ENCODE measurements around the gene MAB21L4.

Gene MAB21L4

GRCh38 chr2:240903191-240904060 lies 7.5 kb upstream of the MAB21L4 start:
- Histone ChIP-seq H3K9me3 (ENCODE audit: control insufficient read depth, insufficient read depth, low read length) (no peaks in the 10 kb centered on the region), H3K4me1 (ENCODE audit: control insufficient read depth, insufficient read depth, low read length) (no peaks in the 10 kb centered on the region), H3K4me3 (ENCODE audit: low read depth, low read length) (no peak overlapping the region), H3K9ac (ENCODE audit: low read depth, low read length) (no peak overlapping the region), H3K36me3 (ENCODE audit: control insufficient read depth, insufficient read depth, low read length) (no peaks in the 10 kb centered on the region), H3K27me3 (ENCODE audit: control insufficient read depth, insufficient read depth, low read length) (no peaks in the 10 kb centered on the region)

GRCh38 chr2:240902615-240903041 lies 6.7 kb upstream of the MAB21L4 start:
- no peaks in the 10 kb centered on the region for H3K9me3 ChIP-seq (ENCODE audit: control insufficient read depth, insufficient read depth, low read length)
- H3K4me1 ChIP-seq (ENCODE audit: control insufficient read depth, insufficient read depth, low read length), result no peaks in the 10 kb centered on the region
- H3K36me3 ChIP-seq (ENCODE audit: control insufficient read depth, insufficient read depth, low read length), result no peaks in the 10 kb centered on the region
- H3K9ac ChIP-seq (ENCODE audit: low read depth, low read length), result no peak overlapping the region
- H3K4me3 ChIP-seq (ENCODE audit: low read depth, low read length), result no peak overlapping the region
- no peaks in the 10 kb centered on the region for H3K27me3 ChIP-seq (ENCODE audit: control insufficient read depth, insufficient read depth, low read length)

- H3K4me1 ChIP-seq (ENCODE audit: control insufficient read depth, insufficient read depth, low read length), result no peaks in the 10 kb centered on the region
- no peaks in the 10 kb centered on the region for H3K27me3 ChIP-seq (ENCODE audit: control insufficient read depth, insufficient read depth, low read length)
These were observed 6.1 kb upstream of the MAB21L4 start for GRCh38 chr2:240901986-240902614.

DNA sequence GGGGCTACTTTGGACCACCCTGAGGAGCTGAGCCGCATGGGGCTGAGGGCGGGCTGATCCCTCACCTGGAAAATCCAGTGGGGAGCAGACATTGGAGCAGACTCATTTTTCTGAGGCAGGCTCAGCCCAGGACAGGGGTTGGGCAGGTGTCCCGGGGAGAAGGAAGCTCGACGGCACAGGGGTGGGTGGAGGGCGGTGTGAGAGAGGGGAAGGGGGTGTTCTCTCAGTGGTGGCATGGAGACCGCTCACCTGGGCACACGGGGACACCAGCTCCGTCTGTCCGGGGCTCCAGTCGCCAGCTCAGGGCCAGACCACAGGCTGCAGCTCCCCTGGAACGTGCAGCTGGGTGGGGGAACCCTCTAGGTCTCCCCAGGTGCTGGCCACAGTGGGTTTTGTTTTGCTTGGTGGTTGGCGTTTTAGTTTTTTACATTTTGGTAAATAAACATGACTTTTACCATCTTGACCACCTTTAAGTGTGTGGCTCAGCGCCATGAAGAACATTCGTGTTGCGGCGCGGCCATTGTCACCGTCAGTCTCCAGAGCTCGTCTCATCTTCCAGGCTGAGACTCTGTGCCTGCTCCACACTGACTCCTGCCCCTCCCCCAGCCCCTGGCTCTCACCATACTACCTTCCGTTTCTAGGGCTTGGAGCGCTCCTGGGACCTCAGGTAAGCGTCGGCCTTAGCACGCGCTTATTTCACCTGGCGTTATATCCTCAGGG lies 4.3 kb upstream of the MAB21L4 start:
- no peaks in the 10 kb centered on the region for H3K4me1 ChIP-seq (ENCODE audit: control insufficient read depth, insufficient read depth, low read length)
- no peak overlapping the region for H3K9ac ChIP-seq (ENCODE audit: low read depth, low read length)
- H3K27me3 ChIP-seq (ENCODE audit: control insufficient read depth, insufficient read depth, low read length), result no peaks in the 10 kb centered on the region
- H3K4me3 ChIP-seq (ENCODE audit: low read depth, low read length), result no peak overlapping the region
- no peaks in the 10 kb centered on the region for H3K9me3 ChIP-seq (ENCODE audit: control insufficient read depth, insufficient read depth, low read length)
- H3K36me3 ChIP-seq (ENCODE audit: control insufficient read depth, insufficient read depth, low read length), result no peaks in the 10 kb centered on the region

More at GRCh38 chr2:240901986-240902614, 6.1 kb upstream of the MAB21L4 start:
- Histone ChIP-seq H3K9me3 (ENCODE audit: control insufficient read depth, insufficient read depth, low read length) (no peaks in the 10 kb centered on the region), H3K9ac (ENCODE audit: low read depth, low read length) (no peak overlapping the region), H3K36me3 (ENCODE audit: control insufficient read depth, insufficient read depth, low read length) (no peaks in the 10 kb centered on the region), H3K4me3 (ENCODE audit: low read depth, low read length) (no peak overlapping the region)

DNA sequence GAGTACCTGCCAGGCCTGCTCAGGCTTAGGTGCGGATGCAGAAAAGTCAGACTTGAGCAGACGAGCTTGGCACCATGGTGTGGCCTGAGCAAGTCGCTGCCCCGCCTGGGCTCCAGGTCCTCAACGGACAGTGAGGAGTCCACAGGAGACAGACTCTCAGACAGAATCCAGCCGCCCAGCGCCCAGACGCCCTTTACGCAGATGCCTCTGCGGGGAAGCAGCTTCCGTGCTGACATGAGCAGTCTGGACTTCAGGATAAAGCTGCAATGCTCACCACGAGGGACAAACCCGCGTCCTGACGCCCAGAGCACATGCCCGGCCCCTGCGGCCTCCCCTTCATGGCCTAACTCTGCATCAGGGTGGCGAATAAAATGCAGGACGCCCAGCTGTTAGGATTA lies 3.5 kb upstream of the MAB21L4 start:
- Histone ChIP-seq H3K9me3 (ENCODE audit: control insufficient read depth, insufficient read depth, low read length) (no peaks in the 10 kb centered on the region), H3K36me3 (ENCODE audit: control insufficient read depth, insufficient read depth, low read length) (no peaks in the 10 kb centered on the region), H3K4me1 (ENCODE audit: control insufficient read depth, insufficient read depth, low read length) (no peaks in the 10 kb centered on the region), H3K9ac (ENCODE audit: low read depth, low read length) (no peak overlapping the region), H3K4me3 (ENCODE audit: low read depth, low read length) (no peak overlapping the region), H3K27me3 (ENCODE audit: control insufficient read depth, insufficient read depth, low read length) (no peaks in the 10 kb centered on the region)

GRCh38 chr2:240898731-240899467 lies 2.9 kb upstream of the MAB21L4 start:
- H3K9me3 ChIP-seq (ENCODE audit: control insufficient read depth, insufficient read depth, low read length), result no peaks in the 10 kb centered on the region

GRCh38 chr2:240898108-240898730 lies 2.3 kb upstream of the MAB21L4 start:
- no peak overlapping the region for H3K9ac ChIP-seq (ENCODE audit: low read depth, low read length)

More at GRCh38 chr2:240898731-240899467, 2.9 kb upstream of the MAB21L4 start:
- no peak overlapping the region for H3K4me3 ChIP-seq (ENCODE audit: low read depth, low read length)
- no peak overlapping the region for H3K9ac ChIP-seq (ENCODE audit: low read depth, low read length)
- H3K27me3 ChIP-seq (ENCODE audit: control insufficient read depth, insufficient read depth, low read length), result no peaks in the 10 kb centered on the region
- H3K36me3 ChIP-seq (ENCODE audit: control insufficient read depth, insufficient read depth, low read length), result no peaks in the 10 kb centered on the region
- no peaks in the 10 kb centered on the region for H3K4me1 ChIP-seq (ENCODE audit: control insufficient read depth, insufficient read depth, low read length)

GRCh38 chr2:240896871-240897692 lies 1.1 kb upstream of the MAB21L4 start:
- H3K36me3 ChIP-seq (ENCODE audit: control insufficient read depth, insufficient read depth, low read length), result no peaks in the 10 kb centered on the region
- H3K9ac ChIP-seq (ENCODE audit: low read depth, low read length), result no peak overlapping the region
- no peaks in the 10 kb centered on the region for H3K27me3 ChIP-seq (ENCODE audit: control insufficient read depth, insufficient read depth, low read length)
- H3K4me1 ChIP-seq (ENCODE audit: control insufficient read depth, insufficient read depth, low read length), result no peaks in the 10 kb centered on the region
- no peak overlapping the region for H3K4me3 ChIP-seq (ENCODE audit: low read depth, low read length)
- H3K9me3 ChIP-seq (ENCODE audit: control insufficient read depth, insufficient read depth, low read length), result no peaks in the 10 kb centered on the region

More at GRCh38 chr2:240898108-240898730, 2.3 kb upstream of the MAB21L4 start:
- Histone ChIP-seq H3K4me1 (ENCODE audit: control insufficient read depth, insufficient read depth, low read length) (no peaks in the 10 kb centered on the region), H3K36me3 (ENCODE audit: control insufficient read depth, insufficient read depth, low read length) (no peaks in the 10 kb centered on the region), H3K9me3 (ENCODE audit: control insufficient read depth, insufficient read depth, low read length) (no peaks in the 10 kb centered on the region), H3K27me3 (ENCODE audit: control insufficient read depth, insufficient read depth, low read length) (no peaks in the 10 kb centered on the region), H3K4me3 (ENCODE audit: low read depth, low read length) (no peak overlapping the region)

- H3K9me3 ChIP-seq (ENCODE audit: control insufficient read depth, insufficient read depth, low read length), result no peaks in the 10 kb centered on the region
- no peaks in the 10 kb centered on the region for H3K36me3 ChIP-seq (ENCODE audit: control insufficient read depth, insufficient read depth, low read length)
- no peaks in the 10 kb centered on the region for H3K4me1 ChIP-seq (ENCODE audit: control insufficient read depth, insufficient read depth, low read length)
- no peak overlapping the region for H3K4me3 ChIP-seq (ENCODE audit: low read depth, low read length)
- H3K9ac ChIP-seq (ENCODE audit: low read depth, low read length), result no peak overlapping the region
- no peaks in the 10 kb centered on the region for H3K27me3 ChIP-seq (ENCODE audit: control insufficient read depth, insufficient read depth, low read length)
These were observed 438 bp upstream of the MAB21L4 start for GRCh38 chr2:240896394-240896793.

- Histone ChIP-seq H3K9ac (ENCODE audit: low read depth, low read length) (no peak overlapping the region), H3K27me3 (ENCODE audit: control insufficient read depth, insufficient read depth, low read length) (no peaks in the 10 kb centered on the region), H3K9me3 (ENCODE audit: control insufficient read depth, insufficient read depth, low read length) (no peaks in the 10 kb centered on the region), H3K4me1 (ENCODE audit: control insufficient read depth, insufficient read depth, low read length) (no peaks in the 10 kb centered on the region), H3K36me3 (ENCODE audit: control insufficient read depth, insufficient read depth, low read length) (no peaks in the 10 kb centered on the region), H3K4me3 (ENCODE audit: low read depth, low read length) (no peak overlapping the region)
These were observed 959 bp downstream of the MAB21L4 start for GRCh38 chr2:240894836-240895558.
